T-helper 1 cell treated with Interleukin-12 subunit alpha and Interleukin-12 subunit beta and Interleukin-4 antibody, amounts not matched to agents 30 μg/mL and 1 μg/mL, for 36 hours (primary cell): ENCODE data around the gene SERP1.
"Not testable (repeated sequence)": the region's sequence is repeated elsewhere in the genome, so short reads cannot be mapped to it uniquely, and the experiment has no call there.

Source experiments
- H3K27ac Mint-ChIP-seq: one replicate; pipeline ENCODE4 v1.8.0; 2021; ENCODE audit warnings: mild to moderate bottlenecking, mixed read lengths
- H3K27me3 Mint-ChIP-seq: one replicate; pipeline ENCODE4 v1.8.0; 2021; ENCODE audit warnings: low read depth, mixed read lengths
- H3K36me3 Mint-ChIP-seq: one replicate; pipeline ENCODE4 v1.8.0; 2021; ENCODE audit warnings: low read depth, mixed read lengths
- H3K4me1 Mint-ChIP-seq: one replicate; pipeline ENCODE4 v1.8.0; 2021; ENCODE audit warnings: low read depth, mixed read lengths
- H3K4me3 Mint-ChIP-seq: one replicate; pipeline ENCODE4 v1.8.0; 2021; ENCODE audit warnings: mild to moderate bottlenecking, moderate library complexity, mixed read lengths
- H3K9me3 Mint-ChIP-seq: one replicate; pipeline ENCODE4 v1.8.0; 2021; ENCODE audit warnings: mixed read lengths

Gene SERP1

DNA sequence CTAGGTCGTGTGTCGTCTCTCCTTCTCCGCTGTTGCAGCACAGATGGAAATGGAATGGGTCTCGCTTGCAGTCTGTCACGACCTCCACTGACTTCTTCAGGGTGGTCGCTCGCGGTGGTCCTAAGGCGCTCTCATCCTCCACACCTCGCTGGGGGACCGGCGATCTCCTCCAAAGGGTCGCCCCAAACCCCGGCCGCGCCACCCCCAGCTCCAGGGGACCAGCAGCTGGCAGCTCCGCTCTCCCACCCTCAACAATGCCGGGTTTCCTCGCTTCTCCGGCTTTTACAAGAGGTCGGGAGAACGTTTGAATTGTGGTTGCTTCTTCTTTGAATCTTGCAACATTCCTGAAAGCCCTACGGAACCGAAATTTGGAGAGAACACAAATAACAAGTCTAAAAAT lies 25.9 kb downstream of the SERP1 start:
- H3K4me1 Mint-ChIP-seq, result peaks cover 2% of the 10 kb centered on the region
- H3K36me3 Mint-ChIP-seq, result no peaks in the 10 kb centered on the region
- H3K27me3 Mint-ChIP-seq, result peaks cover 13% of the 10 kb centered on the region
- H3K9me3 Mint-ChIP-seq, result peaks cover 17% of the 10 kb centered on the region
- no peak overlapping the region for H3K4me3 Mint-ChIP-seq
- H3K27ac Mint-ChIP-seq, result no peak overlapping the region

DNA sequence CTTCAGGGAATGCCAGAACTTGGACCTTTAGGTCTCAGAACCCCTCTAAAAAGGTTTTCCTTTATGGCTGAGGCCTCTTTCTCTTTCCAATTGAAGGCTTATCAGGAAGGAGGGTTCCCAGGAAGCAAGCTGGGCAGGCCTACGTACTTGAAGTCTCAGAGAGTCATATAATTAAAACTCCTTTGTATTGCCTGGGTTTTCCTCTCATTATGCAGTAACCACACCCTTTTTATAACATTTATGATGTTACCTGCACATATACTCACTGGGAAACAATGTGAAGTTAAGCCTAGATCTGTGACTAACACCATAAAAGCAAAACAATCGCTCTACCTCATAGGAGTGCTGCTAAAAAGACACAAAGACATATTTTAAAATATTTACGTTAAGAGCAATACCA lies 27.3 kb downstream of the SERP1 start:
- peaks cover 2% of the 10 kb centered on the region for H3K4me1 Mint-ChIP-seq

DNA sequence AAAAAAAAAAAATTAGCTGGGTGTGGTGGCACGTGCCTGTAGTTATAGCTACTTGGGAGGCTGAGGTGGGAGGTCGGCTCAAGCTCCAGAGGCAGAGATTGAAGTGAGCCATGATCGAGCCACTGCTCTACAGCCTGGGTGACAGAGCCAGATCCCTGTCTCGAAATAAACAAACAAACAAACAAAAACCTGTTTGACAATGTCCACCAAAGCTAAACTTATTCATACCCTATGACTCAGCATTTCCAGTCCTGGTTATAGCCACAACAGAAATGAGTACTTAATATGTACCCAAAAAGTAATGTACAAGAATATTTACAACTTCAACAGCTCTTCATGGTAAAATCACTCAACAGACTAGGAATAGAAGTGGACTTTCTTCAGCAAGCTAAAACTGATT lies 31.1 kb downstream of the SERP1 start:
- Mint-ChIP-seq H3K27ac (no peak overlapping the region), H3K4me1 (peaks cover 2% of the 10 kb centered on the region), H3K9me3 (peaks cover 18% of the 10 kb centered on the region), H3K36me3 (no peaks in the 10 kb centered on the region), H3K27me3 (peaks cover 7% of the 10 kb centered on the region), H3K4me3 (no peak overlapping the region)

More for the DNA sequence above, 27.3 kb downstream of the SERP1 start:
- Mint-ChIP-seq H3K27me3 (peaks cover 15% of the 10 kb centered on the region), H3K27ac (no peak overlapping the region), H3K4me3 (no peak overlapping the region), H3K36me3 (no peaks in the 10 kb centered on the region), H3K9me3 (peaks cover 18% of the 10 kb centered on the region)

DNA sequence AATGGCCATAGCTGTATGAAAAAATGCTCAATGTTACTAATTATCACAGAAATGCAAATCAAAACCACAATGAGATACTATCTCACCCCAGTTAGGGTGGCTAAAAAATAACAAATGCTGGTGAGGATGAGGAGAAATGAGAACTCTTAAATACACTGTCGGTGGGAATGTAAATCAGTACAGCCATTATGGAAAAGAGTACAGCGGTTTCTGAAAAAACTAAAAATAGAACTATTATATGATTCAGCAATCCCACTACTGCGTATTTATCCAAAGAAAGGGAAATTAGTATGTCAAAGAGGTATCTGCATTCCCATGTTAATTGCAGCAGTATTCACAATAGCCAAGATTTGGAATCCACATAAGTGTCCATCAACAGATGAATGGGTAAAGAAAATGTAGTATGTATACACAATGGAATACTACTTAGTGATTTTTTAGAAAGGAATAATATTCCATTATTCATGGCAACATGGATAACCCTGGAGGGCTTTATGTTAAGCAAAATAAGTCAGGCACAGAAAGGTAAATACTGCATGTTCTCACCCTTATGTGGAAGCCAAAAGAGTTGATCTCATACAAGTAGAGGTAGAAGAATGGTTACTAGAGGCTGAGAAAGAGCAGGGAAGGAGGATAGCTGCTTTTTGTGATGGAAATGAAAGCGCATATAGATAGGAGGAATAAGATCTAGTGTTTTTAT lies 35.0 kb downstream of the SERP1 start:
- H3K27me3 Mint-ChIP-seq, result peaks cover 18% of the 10 kb centered on the region
- H3K9me3 Mint-ChIP-seq, result peaks cover 7% of the 10 kb centered on the region
- no peaks in the 10 kb centered on the region for H3K36me3 Mint-ChIP-seq
- no peak overlapping the region for H3K27ac Mint-ChIP-seq
- no peak overlapping the region for H3K4me3 Mint-ChIP-seq
- H3K4me1 Mint-ChIP-seq, result peaks cover 2% of the 10 kb centered on the region

DNA sequence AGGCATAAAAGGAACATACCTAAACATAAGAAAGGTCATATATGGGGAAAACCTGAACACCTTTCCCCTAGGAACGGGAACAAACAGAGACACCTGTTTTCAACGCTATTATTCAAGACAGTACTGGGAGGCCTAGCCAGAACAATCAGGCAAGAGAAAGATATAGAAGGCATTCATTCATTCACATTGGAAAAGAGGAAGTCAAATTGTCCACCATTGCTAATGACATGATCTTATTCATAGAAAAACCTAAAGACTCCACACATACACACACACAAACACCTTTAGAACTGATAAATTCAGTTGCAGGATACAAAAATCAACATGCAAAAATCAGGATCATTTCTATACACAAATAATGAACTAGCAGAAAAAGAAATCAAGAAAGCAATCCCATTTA lies 36.5 kb downstream of the SERP1 start:
- no peak overlapping the region for H3K4me3 Mint-ChIP-seq
- H3K4me1 Mint-ChIP-seq, result no peaks in the 10 kb centered on the region
- H3K9me3 Mint-ChIP-seq, result no peaks in the 10 kb centered on the region
- H3K36me3 Mint-ChIP-seq, result no peaks in the 10 kb centered on the region
- H3K27ac Mint-ChIP-seq, result no peak overlapping the region
- peaks cover 10% of the 10 kb centered on the region for H3K27me3 Mint-ChIP-seq

DNA sequence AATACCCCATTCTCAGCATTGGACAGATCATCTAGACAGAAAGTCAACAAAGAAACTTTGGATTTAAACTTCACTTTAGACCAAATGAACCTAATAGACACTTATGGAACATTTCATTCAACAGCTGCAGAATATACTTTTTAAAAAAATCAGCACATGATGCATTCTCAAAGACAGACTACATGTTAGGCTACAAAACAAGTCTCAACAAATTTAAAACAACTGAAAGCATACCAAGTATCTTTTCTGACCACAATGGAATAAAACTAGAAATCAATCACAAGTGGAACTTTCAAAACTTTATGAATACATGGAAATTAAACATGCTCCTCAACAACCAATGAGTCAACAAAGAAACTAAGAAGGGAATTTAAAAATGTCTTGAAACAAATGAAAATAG lies 37.9 kb downstream of the SERP1 start:
- Mint-ChIP-seq H3K27ac (no peak overlapping the region), H3K4me1 (no peaks in the 10 kb centered on the region), H3K4me3 (no peak overlapping the region), H3K36me3 (no peaks in the 10 kb centered on the region), H3K9me3 (no peaks in the 10 kb centered on the region), H3K27me3 (peaks cover 10% of the 10 kb centered on the region)

DNA sequence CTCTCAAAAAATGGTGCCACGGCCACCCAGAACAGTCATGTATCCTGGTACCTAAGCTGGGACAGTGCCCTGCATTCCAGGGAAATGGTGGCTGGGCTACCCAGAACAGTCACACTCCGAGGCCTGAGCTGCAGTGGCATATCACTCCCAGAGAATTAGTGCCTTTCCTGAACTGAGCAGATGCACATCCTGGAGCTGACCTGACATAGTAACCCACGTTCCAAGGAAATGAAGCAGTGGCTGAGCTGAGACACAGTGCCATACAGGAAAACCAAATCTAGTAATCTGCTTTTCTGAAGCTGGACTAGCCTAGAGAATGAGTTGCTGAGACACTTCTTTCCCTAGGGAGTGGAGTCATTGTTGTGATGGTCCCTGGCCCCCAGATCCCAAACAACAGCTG lies 41.8 kb downstream of the SERP1 start:
- Mint-ChIP-seq H3K4me3 (no peak overlapping the region), H3K27ac (no peak overlapping the region), H3K4me1 (no peaks in the 10 kb centered on the region), H3K27me3 (peaks cover 4% of the 10 kb centered on the region), H3K36me3 (peaks cover 2% of the 10 kb centered on the region), H3K9me3 (peaks cover 12% of the 10 kb centered on the region)

DNA sequence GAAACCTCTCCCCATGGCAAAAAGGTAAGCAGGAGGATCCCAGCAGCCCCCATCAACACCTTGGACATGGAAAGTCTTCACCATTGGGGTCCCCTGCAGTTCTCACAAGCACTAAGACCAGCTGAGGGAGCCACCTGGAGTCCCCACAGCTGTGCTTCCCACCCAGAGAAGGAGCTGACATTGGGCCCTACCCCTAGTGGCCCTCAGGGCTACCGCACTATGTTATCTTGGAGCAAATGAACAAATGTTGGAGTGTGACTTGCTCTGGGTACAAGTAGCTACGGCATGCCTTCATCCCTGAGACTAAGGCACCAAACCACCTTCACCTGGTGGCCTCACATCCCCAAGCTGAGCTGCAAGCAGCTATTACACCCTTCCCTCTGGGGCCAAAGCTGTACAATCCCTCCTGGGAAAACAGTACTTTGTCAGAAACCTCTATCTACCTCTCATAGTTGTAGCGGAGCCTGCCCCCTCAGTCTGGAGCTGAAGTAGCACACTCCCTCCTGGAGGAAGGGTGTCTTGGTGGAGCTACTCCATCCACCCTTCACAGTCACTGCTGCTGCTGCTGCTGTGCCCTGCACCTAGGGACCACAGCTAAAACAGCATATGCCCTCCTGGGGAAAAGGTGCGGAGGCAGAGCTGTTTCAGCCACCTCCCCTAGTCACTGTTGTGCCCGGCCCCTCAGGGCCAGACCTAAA lies 42.7 kb downstream of the SERP1 start:
- no peak overlapping the region for H3K4me3 Mint-ChIP-seq
- H3K27ac Mint-ChIP-seq, result no peak overlapping the region

DNA sequence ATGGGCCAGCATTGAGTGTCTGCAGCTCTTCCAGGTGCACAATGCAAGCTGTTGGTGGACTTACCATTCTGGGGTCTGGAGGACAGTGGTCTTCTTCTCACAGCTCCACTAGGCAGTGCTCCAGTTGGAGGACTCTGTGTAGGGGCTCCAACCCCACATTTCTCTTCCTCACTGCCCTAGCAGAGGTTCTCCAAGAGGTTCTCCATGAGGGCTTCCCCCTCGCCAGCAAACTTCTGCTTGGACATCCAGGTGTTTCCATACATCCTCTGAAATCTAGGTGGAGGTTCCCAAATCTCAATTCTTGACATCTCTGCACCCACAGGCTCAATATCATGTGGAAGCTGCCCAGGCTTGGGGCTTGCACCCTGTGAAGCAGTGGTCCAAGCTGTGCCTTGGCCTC lies 45.3 kb downstream of the SERP1 start:
- H3K36me3 Mint-ChIP-seq, H3K4me1 Mint-ChIP-seq, H3K27me3 Mint-ChIP-seq, H3K27ac Mint-ChIP-seq, H3K4me3 Mint-ChIP-seq: not testable (repeated sequence)
- H3K9me3 Mint-ChIP-seq, result peaks cover 12% of the 10 kb centered on the region

More for the DNA sequence above, 42.7 kb downstream of the SERP1 start:
- peaks cover 12% of the 10 kb centered on the region for H3K9me3 Mint-ChIP-seq
- H3K36me3 Mint-ChIP-seq, result peaks cover 2% of the 10 kb centered on the region
- H3K4me1 Mint-ChIP-seq, result no peaks in the 10 kb centered on the region
- peaks cover 8% of the 10 kb centered on the region for H3K27me3 Mint-ChIP-seq

DNA sequence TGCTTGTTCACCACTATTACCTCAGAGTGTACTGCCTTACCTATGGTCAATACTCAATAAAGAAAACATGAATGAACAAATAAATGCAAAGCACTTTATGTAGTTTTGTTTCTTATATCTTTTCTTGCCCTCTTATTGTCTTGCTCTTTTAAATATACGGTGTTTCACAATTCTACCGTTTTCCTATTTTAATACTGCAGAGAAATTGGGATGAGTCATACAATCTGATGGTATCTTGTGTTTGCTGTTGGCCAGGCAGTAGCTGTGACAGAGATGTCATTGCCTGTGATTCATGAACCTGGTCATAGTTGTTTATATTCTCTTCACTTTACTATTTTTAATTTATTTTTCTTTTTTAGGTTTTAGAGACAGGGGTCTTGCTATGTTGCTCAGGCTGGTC lies 48.3 kb downstream of the SERP1 start:
- Mint-ChIP-seq H3K36me3 (peaks cover 2% of the 10 kb centered on the region), H3K27me3 (peaks cover 7% of the 10 kb centered on the region), H3K9me3 (peaks cover 12% of the 10 kb centered on the region), H3K4me1 (no peaks in the 10 kb centered on the region), H3K27ac (no peak overlapping the region), H3K4me3 (no peak overlapping the region)

DNA sequence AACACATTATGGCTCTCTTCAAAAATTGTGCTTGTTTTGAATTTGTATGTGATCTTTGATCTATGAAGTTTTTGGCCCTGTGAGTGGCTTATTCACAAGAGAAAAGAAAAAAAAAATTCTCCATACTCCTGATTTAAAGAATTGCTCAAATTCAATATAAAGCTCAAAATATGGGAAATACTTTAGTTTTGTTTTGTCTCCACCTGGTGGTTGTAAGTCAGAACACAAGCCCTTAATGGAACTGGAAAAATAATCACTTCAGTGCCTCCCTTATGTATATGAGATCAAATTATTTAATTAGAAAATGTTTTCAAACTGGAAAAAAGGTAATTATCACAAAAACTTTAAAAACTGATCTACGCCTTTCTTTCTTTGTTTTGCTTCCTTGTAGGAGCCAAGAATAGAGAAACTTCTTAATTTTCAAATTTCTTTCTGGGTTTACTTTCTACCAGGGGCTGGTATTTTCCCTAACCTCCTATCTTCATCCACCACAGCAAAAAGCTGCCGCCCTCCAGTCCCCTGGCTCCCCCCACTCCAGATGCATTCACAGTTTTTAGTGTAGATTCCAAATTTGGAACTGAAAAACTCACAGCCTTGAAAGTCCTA lies 50.6 kb downstream of the SERP1 start:
- H3K9me3 Mint-ChIP-seq, result no peaks in the 10 kb centered on the region
- no peaks in the 10 kb centered on the region for H3K36me3 Mint-ChIP-seq
- H3K27me3 Mint-ChIP-seq, result peaks cover 7% of the 10 kb centered on the region
- H3K4me1 Mint-ChIP-seq, result no peaks in the 10 kb centered on the region
- H3K27ac Mint-ChIP-seq, result no peak overlapping the region
- H3K4me3 Mint-ChIP-seq, result no peak overlapping the region

DNA sequence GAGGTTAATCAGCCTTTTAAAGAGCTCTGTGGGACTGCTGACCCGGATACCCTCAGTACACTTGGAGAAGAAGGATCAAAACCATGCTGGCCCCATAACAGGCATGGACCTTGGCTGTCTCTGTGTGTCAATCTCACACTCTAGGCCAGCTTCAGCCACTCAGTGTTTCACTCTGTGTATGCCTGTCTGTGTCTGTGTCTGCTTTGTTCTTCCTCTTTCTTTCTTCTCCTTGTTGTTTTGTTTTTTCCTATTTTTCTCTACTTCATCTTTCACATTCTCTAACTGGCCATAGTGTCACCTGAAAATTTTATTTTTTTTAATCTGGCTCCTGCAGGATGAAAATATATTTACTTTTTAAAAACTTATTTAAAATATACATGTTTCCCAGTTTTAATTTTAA lies 51.1 kb downstream of the SERP1 start:
- peaks cover 7% of the 10 kb centered on the region for H3K27me3 Mint-ChIP-seq

DNA sequence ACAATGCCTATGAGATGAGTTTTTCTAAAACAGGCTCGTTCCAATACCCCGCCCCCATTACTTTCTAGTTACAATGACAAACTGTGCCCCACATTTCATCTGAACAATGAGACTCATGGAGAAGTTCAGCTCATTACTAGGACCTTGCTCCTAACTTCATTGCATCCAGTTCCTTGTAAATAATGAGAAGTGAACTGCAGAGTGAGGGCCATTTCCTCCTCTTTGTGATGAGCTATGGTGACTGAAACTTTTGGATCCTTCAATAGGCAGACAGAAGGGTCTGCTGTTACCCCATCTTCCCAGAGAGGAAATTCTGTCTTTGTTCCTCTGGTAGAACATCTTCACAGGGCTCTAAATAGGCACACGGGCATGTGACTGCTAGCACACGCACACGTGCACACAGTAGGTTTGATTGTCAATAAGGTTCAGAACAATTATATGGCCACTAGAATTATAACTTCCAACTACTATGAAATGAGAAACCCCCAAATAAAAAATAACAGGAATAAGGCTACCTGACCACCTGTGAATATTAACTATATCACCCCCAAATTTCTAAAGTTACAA lies 51.8 kb downstream of the SERP1 start:
- Mint-ChIP-seq H3K4me1 (no peaks in the 10 kb centered on the region), H3K36me3 (no peaks in the 10 kb centered on the region), H3K27ac (no peak overlapping the region), H3K9me3 (no peaks in the 10 kb centered on the region), H3K4me3 (no peak overlapping the region), H3K27me3 (peaks cover 7% of the 10 kb centered on the region)

More for the DNA sequence above, 51.1 kb downstream of the SERP1 start:
- Mint-ChIP-seq H3K9me3 (no peaks in the 10 kb centered on the region), H3K36me3 (no peaks in the 10 kb centered on the region), H3K4me3 (no peak overlapping the region), H3K4me1 (no peaks in the 10 kb centered on the region), H3K27ac (no peak overlapping the region)
